Measurements from ENCODE around the gene SYT2.

DNA sequence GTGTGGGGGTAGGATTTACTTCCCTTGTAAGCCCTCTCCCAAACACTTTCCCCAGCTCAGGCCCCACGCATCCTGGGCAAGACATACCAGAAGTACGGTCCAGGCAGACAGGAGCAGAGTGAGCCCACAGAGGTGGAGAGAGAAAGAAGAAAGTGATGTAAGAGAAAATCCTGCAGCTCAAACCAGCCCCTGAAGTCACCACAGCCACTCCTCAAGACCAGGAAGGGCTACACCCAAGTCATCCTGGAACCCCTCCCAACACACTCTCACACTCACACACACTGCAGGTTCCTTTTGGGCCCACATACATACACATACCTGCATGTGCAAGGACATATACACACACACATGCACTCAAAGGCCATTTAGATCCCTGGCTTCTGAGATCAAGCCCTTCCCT, 106.8 kb downstream of the SYT2 start:
- TF ChIP-seq, protein P1, sequence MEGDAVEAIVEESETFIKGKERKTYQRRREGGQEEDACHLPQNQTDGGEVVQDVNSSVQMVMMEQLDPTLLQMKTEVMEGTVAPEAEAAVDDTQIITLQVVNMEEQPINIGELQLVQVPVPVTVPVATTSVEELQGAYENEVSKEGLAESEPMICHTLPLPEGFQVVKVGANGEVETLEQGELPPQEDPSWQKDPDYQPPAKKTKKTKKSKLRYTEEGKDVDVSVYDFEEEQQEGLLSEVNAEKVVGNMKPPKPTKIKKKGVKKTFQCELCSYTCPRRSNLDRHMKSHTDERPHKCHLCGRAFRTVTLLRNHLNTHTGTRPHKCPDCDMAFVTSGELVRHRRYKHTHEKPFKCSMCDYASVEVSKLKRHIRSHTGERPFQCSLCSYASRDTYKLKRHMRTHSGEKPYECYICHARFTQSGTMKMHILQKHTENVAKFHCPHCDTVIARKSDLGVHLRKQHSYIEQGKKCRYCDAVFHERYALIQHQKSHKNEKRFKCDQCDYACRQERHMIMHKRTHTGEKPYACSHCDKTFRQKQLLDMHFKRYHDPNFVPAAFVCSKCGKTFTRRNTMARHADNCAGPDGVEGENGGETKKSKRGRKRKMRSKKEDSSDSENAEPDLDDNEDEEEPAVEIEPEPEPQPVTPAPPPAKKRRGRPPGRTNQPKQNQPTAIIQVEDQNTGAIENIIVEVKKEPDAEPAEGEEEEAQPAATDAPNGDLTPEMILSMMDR (IDR thresholded peaks at IDR 0.05): no peak
- TF ChIP-seq POLR2A (IDR thresholded peaks at IDR 0.05) (no peak), EP300 (IDR thresholded peaks at IDR 0.05) (no peak)
